Neural cell (in vitro differentiated cells): ENCODE data around the gene TSKU.

Source experiments
- CTCF ChIP-seq: fragments of 450-650 bp; IDR thresholded peaks from 2 replicates; pipeline ENCODE4 v1.5.1; 2014; ENCODE audit warnings: antibody characterized with exemption, mild to moderate bottlenecking, moderate library complexity; ENCODE audit not compliant: poor library complexity, severe bottlenecking
- REST ChIP-seq: IDR thresholded peaks from 2 replicates; pipeline ENCODE4 v1.6.1; 2012; ENCODE audit warnings: borderline replicate concordance

- TF ChIP-seq CTCF (no peak), REST (no peak)
These were observed 29.7 kb upstream of the TSKU start for GRCh38 chr11:76753449-76753848.
